GM23338 (cell line): Measurements from ENCODE around the gene FBXL17. TPM values are rescaled to one million over a fixed set of nuclear protein-coding genes. Genes with fewer than 3 reads are reported as not detected.

Experiments used
- ATAC-seq: fragments of 200-7000 bp; cut with Tn5 transposase; 3 replicates; pipeline ENCODE4 v1.9.1; 2020
- DNase-seq: peaks from one replicate; pipeline ENCODE4 v3.0.0-alpha.2; 2015; ENCODE audit warnings: low spot score
- H2AFZ ChIP-seq: fragments of 200-600 bp; sonication (generic); 2 replicates; pipeline ENCODE4 v1.8.0; 2016; ENCODE audit warnings: antibody characterized with exemption, mild to moderate bottlenecking, moderate library complexity
- H3F3A ChIP-seq: fragments of 200-600 bp; sonication (generic); replicated peaks from 2 replicates; pipeline ENCODE4 v1.8.0; 2017; ENCODE audit warnings: antibody characterized with exemption, mixed run types, low read depth
- H3K27ac ChIP-seq: fragments of 200-600 bp; sonication (generic); 2 replicates; pipeline ENCODE4 v1.6.1; 2016; ENCODE audit warnings: low read depth
- H3K27me3 ChIP-seq: fragments of 200-600 bp; sonication (generic); 2 replicates; pipeline ENCODE4 v1.8.0; 2016; ENCODE audit warnings: mild to moderate bottlenecking, mixed run types, moderate library complexity; ENCODE audit not compliant: insufficient read depth
- H3K36me3 ChIP-seq: fragments of 200-600 bp; sonication (generic); 2 replicates; pipeline ENCODE4 v1.8.0; 2016; ENCODE audit warnings: mild to moderate bottlenecking; ENCODE audit not compliant: insufficient read depth
- H3K4me1 ChIP-seq: fragments of 200-600 bp; sonication (generic); 2 replicates; pipeline ENCODE4 v1.8.0; 2016; ENCODE audit warnings: mild to moderate bottlenecking, moderate library complexity; ENCODE audit not compliant: insufficient read depth
- H3K4me2 ChIP-seq: fragments of 200-600 bp; sonication (generic); 2 replicates; pipeline ENCODE4 v1.7.1; 2017; ENCODE audit warnings: mixed run types
- H3K4me3 ChIP-seq: fragments of 200-600 bp; sonication (generic); 2 replicates; pipeline ENCODE4 v1.6.1; 2016; ENCODE audit warnings: mixed run types
- H3K79me2 ChIP-seq: fragments of 200-600 bp; sonication (generic); replicated peaks from 2 replicates; pipeline ENCODE4 v1.8.0; 2017; ENCODE audit warnings: mild to moderate bottlenecking; ENCODE audit not compliant: insufficient read depth
- H3K9me2 ChIP-seq: fragments of 200-600 bp; sonication (generic); 2 replicates; pipeline ENCODE4 v1.8.0; 2017; ENCODE audit not compliant: insufficient read depth
- H4K20me1 ChIP-seq: fragments of 200-600 bp; sonication (generic); replicated peaks from 2 replicates; pipeline ENCODE4 v1.8.0; 2017; ENCODE audit warnings: mild to moderate bottlenecking; ENCODE audit not compliant: insufficient read depth
- H3K27ac Mint-ChIP-seq: 2 replicates; pipeline ENCODE4 v1.8.0; 2020; ENCODE audit warnings: inconsistent platforms, mild to moderate bottlenecking, moderate library complexity, mixed read lengths
- H3K27me3 Mint-ChIP-seq: 3 replicates; pipeline ENCODE4 v1.8.0; 2022; ENCODE audit warnings: low read depth, mild to moderate bottlenecking, moderate library complexity, mixed read lengths, inconsistent platforms; ENCODE audit not compliant: insufficient read depth, poor library complexity
- H3K36me3 Mint-ChIP-seq: 3 replicates; pipeline ENCODE4 v1.8.0; 2021; ENCODE audit warnings: low read depth, mild to moderate bottlenecking, inconsistent platforms, moderate library complexity, mixed read lengths
- H3K4me1 Mint-ChIP-seq: 3 replicates; pipeline ENCODE4 v1.8.0; 2020; ENCODE audit warnings: mild to moderate bottlenecking, inconsistent platforms, mixed read lengths
- H3K4me3 Mint-ChIP-seq: 3 replicates; pipeline ENCODE4 v1.8.0; 2021; ENCODE audit warnings: moderate library complexity, mild to moderate bottlenecking, inconsistent platforms, mixed read lengths
- H3K9me3 Mint-ChIP-seq: 3 replicates; pipeline ENCODE4 v1.8.0; 2020; ENCODE audit warnings: moderate library complexity, mild to moderate bottlenecking, inconsistent platforms, mixed read lengths
- NANOG ChIP-seq: IDR thresholded peaks from 2 replicates; pipeline ENCODE4 v1.6.1; 2016; ENCODE audit warnings: antibody characterized with exemption, borderline replicate concordance
- polyA plus RNA-seq: library from polyadenylated mRNA; unstranded; fragments of >200 nt; fragmentation: Nextera tagmentation; extraction: Ambion mirVana; gene quantifications from 2 replicates; pipeline ENCODE4 v1.2.1, GENCODE V29; 2016
- total RNA-seq: library from RNA; depleted of rRNA; stranded (reverse); fragments of >200 nt; shearing (Covaris generic); gene quantifications from 2 replicates; pipeline ENCODE4 v1.2.3, GENCODE V29; 2014
- TF ChIP-seq, protein P1 (sequence below): fragments of 250-450 bp; sonication (Bioruptor Pico); IDR thresholded peaks from 2 replicates; pipeline ENCODE4 v1.5.0; 2020; ENCODE audit warnings: mild to moderate bottlenecking, moderate library complexity
- TF ChIP-seq, protein P2 (sequence below), 2 experiments: fragments of 200-600 bp in 1 of 2; sonication (generic) in 1 of 2; conservative IDR thresholded peaks; 2 replicates each; pipeline versions ENCODE4 v1.5.1 to v1.6.1; 2016 to 2017; ENCODE audit warnings: antibody characterized with exemption in 2 of 2, low read depth in 2 of 2, mild to moderate bottlenecking in 2 of 2, moderate library complexity in 1 of 2
- TF ChIP-seq, protein P3 (sequence below): IDR thresholded peaks from 2 replicates; pipeline ENCODE4 v1.6.1; 2016; ENCODE audit warnings: antibody characterized with exemption

FBXL17 gene
- total and polyA plus RNA-seq, 2 experiments from 2014 or later, result 2.0 to 2.7 TPM

GRCh38 chr5:108379722-108380530 is 2.0 kb downstream of the FBXL17 start (continued):
- TF ChIP-seq, protein P1, sequence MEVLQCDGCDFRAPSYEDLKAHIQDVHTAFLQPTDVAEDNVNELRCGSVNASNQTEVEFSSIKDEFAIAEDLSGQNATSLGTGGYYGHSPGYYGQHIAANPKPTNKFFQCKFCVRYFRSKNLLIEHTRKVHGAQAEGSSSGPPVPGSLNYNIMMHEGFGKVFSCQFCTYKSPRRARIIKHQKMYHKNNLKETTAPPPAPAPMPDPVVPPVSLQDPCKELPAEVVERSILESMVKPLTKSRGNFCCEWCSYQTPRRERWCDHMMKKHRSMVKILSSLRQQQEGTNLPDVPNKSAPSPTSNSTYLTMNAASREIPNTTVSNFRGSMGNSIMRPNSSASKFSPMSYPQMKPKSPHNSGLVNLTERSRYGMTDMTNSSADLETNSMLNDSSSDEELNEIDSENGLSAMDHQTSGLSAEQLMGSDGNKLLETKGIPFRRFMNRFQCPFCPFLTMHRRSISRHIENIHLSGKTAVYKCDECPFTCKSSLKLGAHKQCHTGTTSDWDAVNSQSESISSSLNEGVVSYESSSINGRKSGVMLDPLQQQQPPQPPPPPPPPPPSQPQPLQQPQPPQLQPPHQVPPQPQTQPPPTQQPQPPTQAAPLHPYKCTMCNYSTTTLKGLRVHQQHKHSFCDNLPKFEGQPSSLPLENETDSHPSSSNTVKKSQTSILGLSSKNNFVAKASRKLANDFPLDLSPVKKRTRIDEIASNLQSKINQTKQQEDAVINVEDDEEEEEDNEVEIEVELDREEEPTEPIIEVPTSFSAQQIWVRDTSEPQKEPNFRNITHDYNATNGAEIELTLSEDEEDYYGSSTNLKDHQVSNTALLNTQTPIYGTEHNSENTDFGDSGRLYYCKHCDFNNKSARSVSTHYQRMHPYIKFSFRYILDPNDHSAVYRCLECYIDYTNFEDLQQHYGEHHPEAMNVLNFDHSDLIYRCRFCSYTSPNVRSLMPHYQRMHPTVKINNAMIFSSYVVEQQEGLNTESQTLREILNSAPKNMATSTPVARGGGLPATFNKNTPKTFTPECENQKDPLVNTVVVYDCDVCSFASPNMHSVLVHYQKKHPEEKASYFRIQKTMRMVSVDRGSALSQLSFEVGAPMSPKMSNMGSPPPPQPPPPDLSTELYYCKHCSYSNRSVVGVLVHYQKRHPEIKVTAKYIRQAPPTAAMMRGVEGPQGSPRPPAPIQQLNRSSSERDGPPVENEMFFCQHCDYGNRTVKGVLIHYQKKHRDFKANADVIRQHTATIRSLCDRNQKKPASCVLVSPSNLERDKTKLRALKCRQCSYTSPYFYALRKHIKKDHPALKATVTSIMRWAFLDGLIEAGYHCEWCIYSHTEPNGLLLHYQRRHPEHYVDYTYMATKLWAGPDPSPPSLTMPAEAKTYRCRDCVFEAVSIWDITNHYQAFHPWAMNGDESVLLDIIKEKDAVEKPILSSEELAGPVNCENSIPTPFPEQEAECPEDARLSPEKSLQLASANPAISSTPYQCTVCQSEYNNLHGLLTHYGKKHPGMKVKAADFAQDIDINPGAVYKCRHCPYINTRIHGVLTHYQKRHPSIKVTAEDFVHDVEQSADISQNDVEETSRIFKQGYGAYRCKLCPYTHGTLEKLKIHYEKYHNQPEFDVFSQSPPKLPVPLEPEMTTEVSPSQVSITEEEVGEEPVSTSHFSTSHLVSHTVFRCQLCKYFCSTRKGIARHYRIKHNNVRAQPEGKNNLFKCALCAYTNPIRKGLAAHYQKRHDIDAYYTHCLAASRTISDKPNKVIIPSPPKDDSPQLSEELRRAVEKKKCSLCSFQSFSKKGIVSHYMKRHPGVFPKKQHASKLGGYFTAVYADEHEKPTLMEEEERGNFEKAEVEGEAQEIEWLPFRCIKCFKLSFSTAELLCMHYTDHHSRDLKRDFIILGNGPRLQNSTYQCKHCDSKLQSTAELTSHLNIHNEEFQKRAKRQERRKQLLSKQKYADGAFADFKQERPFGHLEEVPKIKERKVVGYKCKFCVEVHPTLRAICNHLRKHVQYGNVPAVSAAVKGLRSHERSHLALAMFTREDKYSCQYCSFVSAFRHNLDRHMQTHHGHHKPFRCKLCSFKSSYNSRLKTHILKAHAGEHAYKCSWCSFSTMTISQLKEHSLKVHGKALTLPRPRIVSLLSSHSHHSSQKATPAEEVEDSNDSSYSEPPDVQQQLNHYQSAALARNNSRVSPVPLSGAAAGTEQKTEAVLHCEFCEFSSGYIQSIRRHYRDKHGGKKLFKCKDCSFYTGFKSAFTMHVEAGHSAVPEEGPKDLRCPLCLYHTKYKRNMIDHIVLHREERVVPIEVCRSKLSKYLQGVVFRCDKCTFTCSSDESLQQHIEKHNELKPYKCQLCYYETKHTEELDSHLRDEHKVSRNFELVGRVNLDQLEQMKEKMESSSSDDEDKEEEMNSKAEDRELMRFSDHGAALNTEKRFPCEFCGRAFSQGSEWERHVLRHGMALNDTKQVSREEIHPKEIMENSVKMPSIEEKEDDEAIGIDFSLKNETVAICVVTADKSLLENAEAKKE, result no peak
- TF ChIP-seq, protein P2, sequence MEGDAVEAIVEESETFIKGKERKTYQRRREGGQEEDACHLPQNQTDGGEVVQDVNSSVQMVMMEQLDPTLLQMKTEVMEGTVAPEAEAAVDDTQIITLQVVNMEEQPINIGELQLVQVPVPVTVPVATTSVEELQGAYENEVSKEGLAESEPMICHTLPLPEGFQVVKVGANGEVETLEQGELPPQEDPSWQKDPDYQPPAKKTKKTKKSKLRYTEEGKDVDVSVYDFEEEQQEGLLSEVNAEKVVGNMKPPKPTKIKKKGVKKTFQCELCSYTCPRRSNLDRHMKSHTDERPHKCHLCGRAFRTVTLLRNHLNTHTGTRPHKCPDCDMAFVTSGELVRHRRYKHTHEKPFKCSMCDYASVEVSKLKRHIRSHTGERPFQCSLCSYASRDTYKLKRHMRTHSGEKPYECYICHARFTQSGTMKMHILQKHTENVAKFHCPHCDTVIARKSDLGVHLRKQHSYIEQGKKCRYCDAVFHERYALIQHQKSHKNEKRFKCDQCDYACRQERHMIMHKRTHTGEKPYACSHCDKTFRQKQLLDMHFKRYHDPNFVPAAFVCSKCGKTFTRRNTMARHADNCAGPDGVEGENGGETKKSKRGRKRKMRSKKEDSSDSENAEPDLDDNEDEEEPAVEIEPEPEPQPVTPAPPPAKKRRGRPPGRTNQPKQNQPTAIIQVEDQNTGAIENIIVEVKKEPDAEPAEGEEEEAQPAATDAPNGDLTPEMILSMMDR (conservative IDR thresholded peaks at IDR 0.05; ENCODE audit: low read depth in 2 of 2), result no peak

DNA sequence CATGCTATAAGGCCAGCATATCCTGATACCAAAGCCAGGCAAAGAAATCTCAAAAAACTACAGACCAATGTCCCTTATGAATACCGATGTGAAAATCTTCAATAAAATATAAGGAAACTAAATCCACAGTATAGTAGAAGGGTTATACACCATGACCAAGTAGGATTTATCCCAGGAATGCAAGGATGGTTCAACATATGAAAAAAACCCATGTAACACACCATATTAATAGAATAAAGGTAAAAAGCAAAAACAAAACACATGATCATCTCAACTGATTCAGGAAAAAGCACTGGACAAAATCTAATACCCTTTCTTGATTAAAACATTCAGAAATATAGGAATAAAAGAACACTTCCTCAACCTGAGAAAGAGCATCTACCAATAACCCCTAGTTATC is 6.1 kb downstream of the FBXL17 start:
- Mint-ChIP-seq H3K4me1 (peaks cover 13% of the 10 kb centered on the region), H3K27me3 (no peaks in the 10 kb centered on the region), H3K4me3 (no peak overlapping the region), H3K27ac (no peak overlapping the region), H3K9me3 (peaks cover 42% of the 10 kb centered on the region), H3K36me3 (peaks cover 36% of the 10 kb centered on the region)
- no peaks in the 10 kb centered on the region for H4K20me1 ChIP-seq
- no peak overlapping the region for H3K27ac ChIP-seq
- no peak for DNase-seq
- no peaks in the 10 kb centered on the region for H3K27me3 ChIP-seq
- no peaks in the 10 kb centered on the region; the same call in 1 of the 2 replicates for H3K36me3 ChIP-seq
- peaks cover 11% of the 10 kb centered on the region; the same call in 1 of the 2 replicates for H3K4me1 ChIP-seq
- H2AFZ ChIP-seq, result no peak overlapping the region
- H3K4me3 ChIP-seq, result no peak overlapping the region
- H3K9me2 ChIP-seq, result no peaks in the 10 kb centered on the region
- peaks cover 40% of the 10 kb centered on the region for H3K79me2 ChIP-seq
- H3K4me2 ChIP-seq, result no peak overlapping the region
- H3F3A ChIP-seq, result no peaks in the 10 kb centered on the region
- no peak for ATAC-seq
- no peak for TF ChIP-seq NANOG
- TF ChIP-seq, protein P1, result no peak
- TF ChIP-seq, protein P3, sequence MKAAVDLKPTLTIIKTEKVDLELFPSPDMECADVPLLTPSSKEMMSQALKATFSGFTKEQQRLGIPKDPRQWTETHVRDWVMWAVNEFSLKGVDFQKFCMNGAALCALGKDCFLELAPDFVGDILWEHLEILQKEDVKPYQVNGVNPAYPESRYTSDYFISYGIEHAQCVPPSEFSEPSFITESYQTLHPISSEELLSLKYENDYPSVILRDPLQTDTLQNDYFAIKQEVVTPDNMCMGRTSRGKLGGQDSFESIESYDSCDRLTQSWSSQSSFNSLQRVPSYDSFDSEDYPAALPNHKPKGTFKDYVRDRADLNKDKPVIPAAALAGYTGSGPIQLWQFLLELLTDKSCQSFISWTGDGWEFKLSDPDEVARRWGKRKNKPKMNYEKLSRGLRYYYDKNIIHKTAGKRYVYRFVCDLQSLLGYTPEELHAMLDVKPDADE, result no peak
